K562 treated with DMSO at 1 percent for 4 hours (cell line): ENCODE data around the gene MS4A7. TPM values are rescaled to one million over a fixed set of nuclear protein-coding genes. Genes with fewer than 3 reads are reported as not detected.

ENCODE experiments used
- total RNA-seq: library from RNA; unstranded; fragments of 300-600 nt; gene quantifications from 2 replicates; pipeline ENCODE4 v1.2.3, GENCODE V29; 2022; ENCODE audit not compliant: insufficient read depth

Gene MS4A7, protein sequence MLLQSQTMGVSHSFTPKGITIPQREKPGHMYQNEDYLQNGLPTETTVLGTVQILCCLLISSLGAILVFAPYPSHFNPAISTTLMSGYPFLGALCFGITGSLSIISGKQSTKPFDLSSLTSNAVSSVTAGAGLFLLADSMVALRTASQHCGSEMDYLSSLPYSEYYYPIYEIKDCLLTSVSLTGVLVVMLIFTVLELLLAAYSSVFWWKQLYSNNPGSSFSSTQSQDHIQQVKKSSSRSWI
- not detected in 2 replicates for total RNA-seq

DNA sequence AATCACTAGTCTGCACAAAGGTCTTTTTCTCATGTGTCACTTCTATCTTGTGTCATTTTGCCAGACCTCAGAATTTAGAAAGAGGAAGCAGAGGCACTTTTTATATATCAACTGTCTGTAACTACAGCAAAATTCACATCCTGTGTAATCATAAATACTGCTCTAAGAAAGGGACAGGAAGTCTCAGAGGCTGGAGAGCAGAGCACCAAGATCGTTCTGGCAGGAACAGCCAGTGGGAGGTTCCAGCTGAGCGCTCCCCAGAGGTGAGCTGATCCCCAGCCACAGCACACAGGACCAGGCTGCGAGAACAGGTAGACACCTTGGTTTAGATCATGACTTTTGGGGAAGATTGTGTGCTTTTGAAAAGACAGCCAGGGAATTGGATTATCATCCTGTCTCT is at the start of gene MS4A7:
MS4A7 (plus strand) TSS at position 179 of the 400 bp plus-strand sequence. CDS start 4,610 bp downstream, outside the sequence.

DNA sequence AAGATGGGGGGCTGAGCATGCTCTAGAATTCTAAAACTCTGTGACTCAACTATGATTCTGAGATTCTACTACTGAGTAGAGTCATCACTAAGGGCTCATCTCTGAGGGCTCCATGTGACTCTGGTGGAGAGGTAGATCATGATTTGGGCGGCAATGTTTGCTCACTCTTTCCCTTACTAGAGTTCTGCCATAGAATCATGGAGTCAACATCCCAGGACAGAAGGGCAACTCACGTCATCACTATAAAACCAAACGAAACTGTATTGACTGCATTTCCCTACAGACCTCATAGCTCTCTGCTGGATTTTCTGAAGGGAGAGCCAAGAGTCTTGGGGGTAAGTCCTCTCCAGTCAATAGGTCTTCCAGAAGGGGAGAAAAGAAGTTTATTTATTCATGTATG is 18.1 kb downstream of the MS4A7 start, which contains the start of gene MS4A14:
MS4A14 (plus strand) TSS at position 78 of the 400 bp plus-strand sequence; CDS start at position 198, 120 bp downstream.

DNA sequence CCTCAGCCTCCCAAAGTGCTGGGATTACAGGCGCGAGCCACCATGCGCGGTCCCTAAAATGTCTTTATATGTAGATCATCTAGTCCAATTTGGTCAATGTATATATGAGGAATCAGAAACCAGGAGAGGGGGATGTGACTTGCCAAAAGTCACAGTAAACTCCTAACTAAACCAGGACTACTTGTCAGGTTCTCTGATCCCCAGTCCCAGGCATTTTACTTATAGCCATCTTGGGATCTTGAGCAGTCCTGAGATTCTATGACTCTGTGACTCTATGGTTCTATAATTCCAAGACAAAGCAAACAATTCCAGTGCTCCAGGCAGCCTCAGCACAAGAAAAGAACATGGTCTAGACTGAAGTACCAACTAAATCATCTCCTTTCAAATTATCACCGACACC is 50.9 kb downstream of the MS4A7 start, which contains the start of gene MS4A5:
MS4A5 (plus strand) TSS at position 301 of the 400 bp plus-strand sequence. CDS start 103 bp downstream, outside the sequence.

Other genes starting within 250 kb of the MS4A7 start
- 0.86 and 3.4 TPM in 2 replicates for gene MS4A6A, start 195.4 kb upstream of the MS4A7 start, total RNA-seq
- 1.4 TPM in 1 of 2 replicates, not detected in the other for gene MS4A4E, start 135.4 kb upstream of the MS4A7 start, total RNA-seq
- 0.81 TPM in 1 of 2 replicates, not detected in the other for gene MS4A4A, start 97.9 kb upstream of the MS4A7 start, total RNA-seq
- not detected in 2 replicates for gene MS4A6E, start 51.3 kb upstream of the MS4A7 start, total RNA-seq
- not detected in 2 replicates for gene MS4A14, start 17.9 kb downstream of the MS4A7 start, total RNA-seq
- gene MS4A5, start 51.0 kb downstream of the MS4A7 start, total RNA-seq: not detected in 2 replicates
- gene MS4A1, start 77.3 kb downstream of the MS4A7 start, total RNA-seq: not detected in 2 replicates
- gene MS4A12, start 114.2 kb downstream of the MS4A7 start, total RNA-seq: not detected in 2 replicates
- gene MS4A13, start 136.9 kb downstream of the MS4A7 start, total RNA-seq: not detected in 2 replicates